ENCODE data around the gene SCUBE3. TPM values are rescaled to one million over a fixed set of nuclear protein-coding genes. Genes with fewer than 3 reads are reported as not detected.

The SCUBE3 gene
- total RNA-seq, 2 donors from 2014 or later = 0.20 to 0.74 TPM

GRCh38 chr6:35295521-35296315, 82.0 kb downstream of the SCUBE3 start:
- no peaks in the 10 kb centered on the region for H3K27me3 ChIP-seq
- H3K4me3 ChIP-seq = no peak overlapping the region
- H3K36me3 ChIP-seq = no peaks in the 10 kb centered on the region
- no peak for TF ChIP-seq CTCF (IDR thresholded peaks at IDR 0.05)
- H3K9me3 ChIP-seq = no peaks in the 10 kb centered on the region
- intact Hi-C loops (cut with DNase I) = loop anchor here (5.0 kb wide), 2 partner anchors 47 to 152 kb away; partner anchors contain the start of gene PPARD
- H3K27ac ChIP-seq = no peak overlapping the region
- no peak for DNase-seq
- no peak overlapping the region for H3K9ac ChIP-seq (ENCODE audit: low read depth in 2 of 2, low read length in 2 of 2)
- no peaks in the 10 kb centered on the region for H3K4me1 ChIP-seq

- Histone ChIP-seq H3K4me1 (no peaks in the 10 kb centered on the region), H3K27ac (peak overlapping the region; percentile 67), H3K9me3 (no peaks in the 10 kb centered on the region), H3K9ac (ENCODE audit: low read depth in 2 of 2, low read length in 2 of 2) (peak overlapping the region in 1 of 2 donors; percentile 93), H3K36me3 (no peaks in the 10 kb centered on the region), H3K27me3 (no peaks in the 10 kb centered on the region), H3K4me3 (peak overlapping the region; percentile 46)
- DNase-seq = no peak
- intact Hi-C loops (cut with DNase I) = loop anchor here (5.0 kb wide), 2 partner anchors 45 to 150 kb away; partner anchors contain the start of gene PPARD
- TF ChIP-seq CTCF (IDR thresholded peaks at IDR 0.05) = no peak
Observed at GRCh38 chr6:35296931-35297600, 83.3 kb downstream of the SCUBE3 start.

- no peaks in the 10 kb centered on the region for H3K36me3 ChIP-seq
- DNase-seq = peak; percentile 85
- intact Hi-C loops (cut with DNase I) = loop anchor here (5.0 kb wide), 2 partner anchors 44 to 149 kb away; partner anchors contain the start of gene PPARD
- peak within 1 kb of the TSS; percentile 46 for H3K4me3 ChIP-seq
- peak; percentile 83 for TF ChIP-seq CTCF (IDR thresholded peaks at IDR 0.05)
- no peaks in the 10 kb centered on the region for H3K9me3 ChIP-seq
- peak within 1 kb of the TSS; percentile 67 for H3K27ac ChIP-seq
- no peaks in the 10 kb centered on the region for H3K27me3 ChIP-seq
- peaks cover 4% of the 10 kb centered on the region for H3K4me1 ChIP-seq
- H3K9ac ChIP-seq (ENCODE audit: low read depth in 2 of 2, low read length in 2 of 2) = peak within 1 kb of the TSS; percentile 76 to 93
Observed at GRCh38 chr6:35297601-35298481, 84.1 kb downstream of the SCUBE3 start, which contains the start of gene DEF6. Gene DEF6, plus strand, starts transcription at chr6:35297818. Its CDS starts 39 bp downstream, at chr6:35297857.

GRCh38 chr6:35298625-35299140, 84.9 kb downstream of the SCUBE3 start:
- intact Hi-C loops (cut with DNase I) = loop anchor here (5.0 kb wide), 2 partner anchors 44 to 149 kb away; partner anchors contain the start of gene PPARD
- Histone ChIP-seq H3K36me3 (no peaks in the 10 kb centered on the region), H3K27me3 (no peaks in the 10 kb centered on the region), H3K9me3 (no peaks in the 10 kb centered on the region), H3K27ac (peak overlapping the region; percentile 67), H3K4me1 (peaks cover 4% of the 10 kb centered on the region), H3K9ac (ENCODE audit: low read depth in 2 of 2, low read length in 2 of 2) (peak overlapping the region; percentile 76 to 93), H3K4me3 (peak overlapping the region; percentile 46)
- TF ChIP-seq CTCF (IDR thresholded peaks at IDR 0.05) = no peak
- DNase-seq = no peak

Data from colonic mucosa (tissue), 4 donors.